GM12878 (cell line): ENCODE data around the gene FREY1. TPM values are rescaled to one million over a fixed set of nuclear protein-coding genes. Genes with fewer than 3 reads are reported as not detected.

ENCODE experiments used
- ATAC-seq: fragments of 200-7000 bp; cut with Tn5 transposase; 3 replicates; pipeline ENCODE4 v1.9.1; 2020; ENCODE audit warnings: mild to moderate bottlenecking, moderate library complexity
- BruUV-seq: library from RNA; stranded (reverse); fragments of 400-500 nt; replicated peaks from 2 replicates; lab custom pipeline; 2021; lab: Mats Ljungman, UMichigan
- CTCF ChIA-PET: fragments of 300-600 bp; sonication (Branson Sonifier 250); formaldehyde crosslinking; extraction: SDS; loops from one replicate; lab custom pipeline; 2021; ENCODE audit warnings: inconsistent platforms; lab: Yijun Ruan, JAX
- POLR2A ChIA-PET: fragments of 350-600 bp; formaldehyde crosslinking; extraction: SDS; loops from one replicate; lab custom pipeline; 2021; ENCODE audit warnings: inconsistent platforms; lab: Charles Lee
- RAD21 ChIA-PET: fragments of 300-600 bp; sonication (Branson Sonifier 250); formaldehyde crosslinking; loops from one replicate; lab custom pipeline; 2023; ENCODE audit warnings: antibody characterized with exemption; ENCODE audit not compliant: unreplicated experiment; lab: Charles Lee
- SMC1A ChIA-PET: fragments of 300-600 bp; sonication (Branson Sonifier 250); formaldehyde crosslinking; loops from one replicate; lab custom pipeline; 2023; ENCODE audit not compliant: unreplicated experiment, uncharacterized antibody; lab: Charles Lee
- DNase-seq: peaks from one replicate; pipeline ENCODE4 v3.0.0-alpha.2; 2011; ENCODE audit warnings: low read depth, low spot score
- FAIRE-seq: peaks from 3 replicates; lab custom pipeline; 2011; peaks lifted over from hg19 to GRCh38; lab: Jason Lieb, UNC
- H2AFZ ChIP-seq: 2 replicates; pipeline ENCODE4 v1.6.0; 2011; ENCODE audit warnings: low read depth, low read length, control low read depth; ENCODE audit not compliant: control insufficient read depth
- H3K27ac ChIP-seq: 2 replicates; pipeline ENCODE4 v1.5.1; 2011; ENCODE audit warnings: control low read depth; ENCODE audit not compliant: control insufficient read depth, insufficient read depth
- H3K27me3 ChIP-seq, 2 experiments: replicated peaks in 1 of 2; 2 replicates each; pipeline versions ENCODE4 v1.6.0 to v1.6.1; 2011; ENCODE audit warnings: low read length in 1 of 2; ENCODE audit not compliant: control insufficient read depth in 2 of 2, insufficient read depth in 2 of 2
- H3K36me3 ChIP-seq, 2 experiments: 2 replicates each; pipeline ENCODE4 v1.5.1; 2011; ENCODE audit warnings: low read length in 1 of 2; ENCODE audit not compliant: control insufficient read depth in 2 of 2, insufficient read depth in 2 of 2
- H3K4me1 ChIP-seq: 2 replicates; pipeline ENCODE4 v1.6.1; 2011; ENCODE audit warnings: mild to moderate bottlenecking, low read length, moderate library complexity, mixed read lengths; ENCODE audit not compliant: control insufficient read depth, insufficient read depth
- H3K4me2 ChIP-seq: 2 replicates; pipeline ENCODE4 v1.6.0; 2011; ENCODE audit warnings: control low read depth; ENCODE audit not compliant: control insufficient read depth, insufficient read depth
- H3K4me3 ChIP-seq: fragments of 200-600 bp; sonication (generic); 2 replicates; pipeline ENCODE4 v1.5.1; 2016
- H3K79me2 ChIP-seq: 2 replicates; pipeline ENCODE4 v1.6.0; 2011; ENCODE audit warnings: low read length; ENCODE audit not compliant: control insufficient read depth, insufficient read depth
- H3K9ac ChIP-seq: 2 replicates; pipeline ENCODE4 v1.8.0; 2011; ENCODE audit warnings: low read length, control low read depth, mixed read lengths; ENCODE audit not compliant: control insufficient read depth, insufficient read depth
- H3K9me3 ChIP-seq: replicated peaks from 3 replicates; pipeline ENCODE4 v1.5.1; 2011; ENCODE audit warnings: mild to moderate bottlenecking, low read length; ENCODE audit not compliant: control insufficient read depth, insufficient read depth
- H4K20me1 ChIP-seq: 2 replicates; pipeline ENCODE4 v1.6.0; 2011; ENCODE audit not compliant: control insufficient read depth, insufficient read depth
- CEBPB ChIP-seq, 2 experiments: fragments of 150-350 bp in 1 of 2; IDR thresholded peaks; 2 replicates each; pipeline ENCODE4 v1.6.1; 2012 to 2014; ENCODE audit warnings: low read depth in 2 of 2, low read length in 2 of 2, borderline replicate concordance in 1 of 2, inconsistent platforms in 1 of 2
- CHD1 ChIP-seq: IDR thresholded peaks from 2 replicates; pipeline ENCODE4 v1.6.1; 2012; ENCODE audit warnings: low read depth, low read length, improper control_type of control experiment
- CHD2 ChIP-seq: IDR thresholded peaks from 2 replicates; pipeline ENCODE4 v1.6.1; 2011; ENCODE audit warnings: low read depth, low read length, improper control_type of control experiment, borderline replicate concordance
- EP300 ChIP-seq, 2 experiments: fragments of 150-350 bp in 1 of 2; IDR thresholded peaks; 2 replicates each; pipeline ENCODE4 v1.6.1; 2011 to 2012; ENCODE audit warnings: low read depth in 2 of 2, low read length in 2 of 2, borderline replicate concordance in 1 of 2, improper control_type of control experiment in 1 of 2, inconsistent platforms in 1 of 2; ENCODE audit not compliant: control insufficient read depth in 1 of 2
- HSF1 ChIP-seq: fragments of 150-350 bp; IDR thresholded peaks from 2 replicates; pipeline ENCODE4 v1.6.1; 2014; ENCODE audit warnings: mild to moderate bottlenecking, low read depth, low read length
- IRF5 ChIP-seq: fragments of 450-650 bp; IDR thresholded peaks from 2 replicates; pipeline ENCODE4 v1.6.1; 2017; ENCODE audit warnings: borderline replicate concordance
- MYC ChIP-seq: IDR thresholded peaks from 2 replicates; pipeline ENCODE4 v1.6.1; 2011; ENCODE audit warnings: mild to moderate bottlenecking, low read length, moderate library complexity, inconsistent platforms; ENCODE audit not compliant: insufficient read depth, insufficient replicate concordance, insufficient read length, severe bottlenecking
- PML ChIP-seq: IDR thresholded peaks from 2 replicates; pipeline ENCODE4 v1.6.1; 2012; ENCODE audit warnings: low read length, inconsistent platforms
- POLR2A ChIP-seq: IDR thresholded peaks from 2 replicates; pipeline ENCODE4 v1.6.1; 2011; ENCODE audit warnings: low read depth, mild to moderate bottlenecking, low read length
- RELB ChIP-seq: fragments of 450-650 bp; IDR thresholded peaks from 2 replicates; pipeline ENCODE4 v1.6.1; 2017; ENCODE audit warnings: low read depth, mild to moderate bottlenecking, moderate library complexity
- RFX5 ChIP-seq: IDR thresholded peaks from 2 replicates; pipeline ENCODE4 v1.6.1; 2011; ENCODE audit warnings: low read depth, low read length, improper control_type of control experiment
- ZNF217 ChIP-seq: fragments of 450-650 bp; IDR thresholded peaks from 2 replicates; pipeline ENCODE4 v1.6.1; 2017; ENCODE audit warnings: antibody characterized with exemption, mild to moderate bottlenecking
- ZNF622 ChIP-seq: fragments of 450-650 bp; IDR thresholded peaks from 2 replicates; pipeline ENCODE4 v1.6.1; 2017; ENCODE audit warnings: mild to moderate bottlenecking, inconsistent platforms
- WGBS: methylation state at CpG from one replicate; pipeline ENCODE4 v1.1.6; 2016; ENCODE audit warnings: low lambda C conversion rate; ENCODE audit not compliant: insufficient replicate concordance, insufficient coverage; ENCODE audit errors: missing lambda C conversion rate; 5-methylcytosine and 5-hydroxymethylcytosine counted together
- in situ Hi-C: fragments of 300-500 bp; cut with MboI; formaldehyde crosslinking; loops from 9 replicates; pipeline ENCODE4 v1.14.3; 2018; ENCODE audit warnings: mixed read lengths
- intact Hi-C: fragments of 100-400 bp; cut with micrococcal nuclease; formaldehyde crosslinking; loops from one replicate; pipeline ENCODE4 v1.14.2; 2022; ENCODE audit not compliant: unreplicated experiment
- polyA plus RNA-seq, 11 experiments: library from polyadenylated mRNA; depleted of rRNA in 4 of 11; unstranded in 6 of 11; stranded (reverse) in 5 of 11; fragments of >200 nt; fragmentation: Nextera tagmentation in 4 of 11; fragmentation: Illumina TruSeq in 1 of 11; extraction: Ambion mirVana in 4 of 11; extraction: Trizol in 1 of 11; gene quantifications; 1 replicate in 1 of 11; 2 replicates in 10 of 11; pipeline versions ENCODE4 v1.2.1 to v1.2.3, GENCODE V29; 2011 to 2016; ENCODE audit warnings: inconsistent platforms in 2 of 11, missing spikeins in 2 of 11, low read depth in 1 of 11
- total RNA-seq, 4 experiments: library from RNA; depleted of rRNA in 3 of 4; stranded (reverse); fragments of >200 nt in 3 of 4; fragmentation: Illumina TruSeq in 1 of 4; extraction: Trizol in 1 of 4; gene quantifications; 2 replicates each; pipeline versions ENCODE4 v1.2.1 to v1.2.3, GENCODE V29; 2013 to 2021

FREY1 gene
- total and polyA plus RNA-seq, 10 of the 15 experiments (the other 5 are each of a cell fraction or from before 2014, with no cell fraction given), result 0.13 to 1.7 (median 0.39) TPM; not detected in 3

- H3K4me3 ChIP-seq, result no peak overlapping the region
- ChIA-PET CTCF (interaction anchor here (0.7 kb wide), 1 partner anchor 505 kb away, joined by 3 read pairs; no protein-coding TSS in a partner anchor), SMC1A (no interaction called here), POLR2A (no interaction called here), RAD21 (no interaction called here)
- no peak overlapping the region for H2AFZ ChIP-seq
- DNase-seq, result no peak
- H3K27ac ChIP-seq, result no peak overlapping the region
- ATAC-seq, result no peak
- H3K27me3 ChIP-seq, result peaks cover 3 to 8% of the 10 kb centered on the region in 2 experiments; a peak in 2 of 4 replicates
- H3K4me2 ChIP-seq, result no peak overlapping the region
- intact Hi-C loops, result no loop called here
- no peaks in the 10 kb centered on the region; the same call in 1 of the 2 replicates for H4K20me1 ChIP-seq
- no peak for FAIRE-seq
- no peaks in the 10 kb centered on the region for H3K36me3 ChIP-seq
- no peaks in the 10 kb centered on the region for H3K9me3 ChIP-seq
- WGBS, result 20% methylated on average over 6 of the region's 6 CpGs
- no peak overlapping the region for H3K9ac ChIP-seq
- H3K79me2 ChIP-seq, result no peaks in the 10 kb centered on the region
- BruUV-seq, result no TSS peak
- in situ Hi-C loops, result no loop called here
- TF ChIP-seq RELB (no peak), HSF1 (no peak), ZNF217 (no peak), IRF5 (no peak), CHD2 (no peak), CEBPB (IDR thresholded peaks at IDR 0.05; ENCODE audit: borderline replicate concordance in 1 of 2, low read depth in 2 of 2, low read length in 2 of 2) (no peak), RFX5 (no peak), MYC (no peak), EP300 (IDR thresholded peaks at IDR 0.05; ENCODE audit: borderline replicate concordance in 1 of 2, control insufficient read depth in 1 of 2, low read depth in 2 of 2, low read length in 2 of 2) (no peak), CHD1 (no peak), PML (no peak), POLR2A (no peak), ZNF622 (no peak)
- no peaks in the 10 kb centered on the region for H3K4me1 ChIP-seq
Measured at GRCh38 chr11:45894555-45895247, 12.4 kb downstream of the FREY1 start.
